Heart left ventricle (tissue), 16 donors: Measurements from ENCODE around the gene ABR. TPM values are rescaled to one million over a fixed set of nuclear protein-coding genes. Genes with fewer than 3 reads are reported as not detected.

ENCODE experiments used
- ATAC-seq, 4 donors: fragments of 200-7000 bp; cut with Tn5 transposase; one replicate each; pipeline ENCODE4 v1.9.1; 2020 to 2022; ENCODE audit warnings: moderate library complexity in 4 of 4, mild to moderate bottlenecking in 3 of 4, moderate number of reproducible peaks in 1 of 4
- DNase-seq, 5 donors: peaks; one replicate each; pipeline ENCODE4 v3.0.0-alpha.2; 2020
- H3K27ac ChIP-seq, 12 donors: fragments of 200-600 bp; sonication (generic) in 4 of 12; one replicate each; pipeline versions ENCODE4 v1.5.0 to v1.8.0; 2016 to 2022; ENCODE audit warnings: mild to moderate bottlenecking in 2 of 12
- H3K27me3 ChIP-seq, 9 donors: fragments of 200-600 bp; sonication (generic) in 2 of 9; one replicate each; pipeline versions ENCODE4 v1.5.1 to v1.8.0; 2016 to 2022; ENCODE audit warnings: mild to moderate bottlenecking in 3 of 9
- H3K36me3 ChIP-seq, 9 donors: fragments of 200-600 bp; sonication (generic) in 2 of 9; one replicate each; pipeline versions ENCODE4 v1.5.0 to v1.8.0; 2018 to 2022; ENCODE audit warnings: mild to moderate bottlenecking in 2 of 9
- H3K4me1 ChIP-seq, 12 donors: fragments of 200-600 bp; sonication (generic) in 4 of 12; one replicate each; pipeline versions ENCODE4 v1.5.0 to v1.8.0; 2016 to 2022; ENCODE audit warnings: mild to moderate bottlenecking in 3 of 12
- H3K4me3 ChIP-seq, 12 donors: fragments of 200-600 bp; sonication (generic) in 4 of 12; one replicate each; pipeline versions ENCODE4 v1.5.0 to v1.8.0; 2017 to 2022; ENCODE audit warnings: mild to moderate bottlenecking in 9 of 12, moderate library complexity in 4 of 12
- H3K9me3 ChIP-seq, 12 donors: fragments of 200-600 bp; sonication (generic) in 4 of 12; one replicate each; pipeline versions ENCODE4 v1.5.0 to v1.8.0; 2016 to 2022; ENCODE audit warnings: mild to moderate bottlenecking in 1 of 12
- POLR2A ChIP-seq, 2 donors: fragments of 450-650 bp; IDR thresholded peaks; one replicate each; pipeline ENCODE4 v1.6.1; 2017; ENCODE audit warnings: antibody characterized with exemption in 2 of 2, mild to moderate bottlenecking in 2 of 2, moderate library complexity in 2 of 2
- WGBS, 4 donors: extraction: QIAGEN DNeasy Blood & Tissue Kit in 2 of 4; methylation state at CpG; one replicate each; pipeline versions ENCODE4 v1.1.5 to v1.1.7; 2013 to 2018; 5-methylcytosine and 5-hydroxymethylcytosine counted together
- intact Hi-C, 10 donors: fragments of 100-400 bp; cut with DNase I; formaldehyde crosslinking; loops; one replicate each; pipeline versions ENCODE4 v1.11.1 to v1.14.2; 2022
- polyA plus RNA-seq, 2 donors: library from polyadenylated mRNA; stranded (reverse); fragments of 200-250 nt; gene quantifications; one replicate each; pipeline ENCODE4 v1.2.3, GENCODE V29; 2013
- total RNA-seq, 9 donors: library from RNA; depleted of rRNA in 2 of 9; stranded (reverse); fragments of >200 nt in 2 of 9; fragmentation: NEBNext Ultra II Directional in 3 of 9; extraction: Animal tissue kit (Norgen Biotek cat#: 25700) in 3 of 9; gene quantifications; one replicate each; pipeline versions ENCODE4 v1.1.0 to v1.2.4, GENCODE V29; 2016 to 2023
- TF ChIP-seq, protein P1 (sequence below), 12 donors: fragments of 200-600 bp; sonication (generic) in 4 of 12; IDR thresholded peaks; one replicate each; pipeline versions ENCODE4 v1.5.0 to v1.8.0; 2018 to 2022; ENCODE audit warnings: antibody characterized with exemption in 12 of 12, mild to moderate bottlenecking in 5 of 12
- donor health status: ischemic (EF 13 %, LVEDD 7.1; RV severe dilation, severe dysfunction).
- donor health status: healthy with polysubstance abuse.
- donor health status: DM: no; HTN: yes; CAD: no.
- donor health status: DM: no; HTN: no; CAD: no.
- donor health status: ischemic (EF 25% LVEDD 6.9; RV normal size, moderate dysfunction).
- donor health status: ischemic (EF 25% LVEDD 5.7; RV mildly dilated, moderate dysfunction).
- donor health status: healthy.
- donor health status: DM: yes; HTN: yes; CAD: no.
- donor health status: ischemic (EF 35%, LVEDD 5.7; RV mildly dilated, moderate dysfunction).
- donor health status: nonischemic (EF 11% LVEDD 7.7; RV severe dilation, severe dysfunction).
- donor health status: DM: yes; HTN: yes; CAD: no.
- donor health status: PGD.
- donor health status: ischemic (EF 29% LVEDD 5.4; RV normal size, mild dysfunction).
- donor health status: nonischemic (EF 23%, LVEDD 6.1; RV moderate dilation, normal function).

ABR gene
- total and polyA plus RNA-seq, 11 donors = 64.5 to 171 (median 149) TPM

DNA sequence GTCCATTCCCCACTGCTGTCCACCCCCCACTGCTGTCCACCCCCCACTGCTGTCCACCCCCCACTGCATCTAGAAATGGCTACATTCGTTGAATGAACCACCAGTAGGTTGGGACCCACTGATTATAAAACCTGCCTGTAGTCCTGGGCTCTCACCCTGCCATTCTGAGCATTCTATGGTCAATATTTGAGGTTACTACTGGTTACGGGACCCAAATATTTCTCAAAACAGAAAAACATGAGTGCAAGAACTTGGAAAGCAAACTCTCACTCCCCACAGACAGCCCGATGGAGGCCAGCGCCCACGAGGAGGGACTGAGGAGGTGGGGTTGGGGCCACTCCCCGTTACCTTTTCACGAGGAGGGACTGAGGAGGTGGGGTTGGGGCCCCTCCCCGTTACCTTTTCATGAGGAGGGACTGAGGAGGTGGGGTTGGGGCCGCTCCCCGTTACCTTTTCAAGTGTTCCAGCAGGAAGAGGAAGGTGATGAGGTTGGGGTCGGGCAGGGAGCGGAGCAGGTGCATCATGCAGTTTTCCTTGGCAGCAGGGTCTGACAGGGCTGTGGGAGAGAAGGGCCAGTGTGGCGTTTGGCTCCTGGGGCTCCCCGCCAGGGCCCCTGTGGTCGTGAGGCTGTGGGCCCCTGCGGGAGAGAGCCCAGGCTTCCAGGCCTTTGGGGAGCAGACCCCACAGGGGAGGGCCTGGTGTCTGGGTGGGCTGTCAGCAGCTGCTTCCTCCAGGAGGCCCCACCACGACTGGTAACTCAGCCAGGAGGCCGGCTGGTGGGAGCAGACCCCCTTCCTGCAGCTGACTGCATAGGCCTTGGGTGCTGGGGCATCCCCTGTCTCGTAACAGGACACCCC, 170.3 kb downstream of the ABR start:
- no peaks in the 10 kb centered on the region for H3K9me3 ChIP-seq
- H3K4me1 ChIP-seq = peaks cover 10 to 76% (median 45%) of the 10 kb centered on the region in 12 donors
- H3K4me3 ChIP-seq = no peak overlapping the region
- intact Hi-C loops = loop anchor here in 4 of 10 donors (5.0 kb wide), 3 partner anchors 33 to 48 kb away; no protein-coding TSS in a partner anchor
- WGBS, 4 donors = 79 to 83% (median 81%) methylated on average over 14 to 19 of the region's 19 CpGs
- no peak for ATAC-seq
- DNase-seq = peak in 1 of 5 donors; percentile 23
- H3K27me3 ChIP-seq = no peaks in the 10 kb centered on the region
- H3K36me3 ChIP-seq = peaks cover 0 to 89% (median 69%) of the 10 kb centered on the region in 9 donors
- no peak for TF ChIP-seq POLR2A (IDR thresholded peaks at IDR 0.05)
- TF ChIP-seq, protein P1, sequence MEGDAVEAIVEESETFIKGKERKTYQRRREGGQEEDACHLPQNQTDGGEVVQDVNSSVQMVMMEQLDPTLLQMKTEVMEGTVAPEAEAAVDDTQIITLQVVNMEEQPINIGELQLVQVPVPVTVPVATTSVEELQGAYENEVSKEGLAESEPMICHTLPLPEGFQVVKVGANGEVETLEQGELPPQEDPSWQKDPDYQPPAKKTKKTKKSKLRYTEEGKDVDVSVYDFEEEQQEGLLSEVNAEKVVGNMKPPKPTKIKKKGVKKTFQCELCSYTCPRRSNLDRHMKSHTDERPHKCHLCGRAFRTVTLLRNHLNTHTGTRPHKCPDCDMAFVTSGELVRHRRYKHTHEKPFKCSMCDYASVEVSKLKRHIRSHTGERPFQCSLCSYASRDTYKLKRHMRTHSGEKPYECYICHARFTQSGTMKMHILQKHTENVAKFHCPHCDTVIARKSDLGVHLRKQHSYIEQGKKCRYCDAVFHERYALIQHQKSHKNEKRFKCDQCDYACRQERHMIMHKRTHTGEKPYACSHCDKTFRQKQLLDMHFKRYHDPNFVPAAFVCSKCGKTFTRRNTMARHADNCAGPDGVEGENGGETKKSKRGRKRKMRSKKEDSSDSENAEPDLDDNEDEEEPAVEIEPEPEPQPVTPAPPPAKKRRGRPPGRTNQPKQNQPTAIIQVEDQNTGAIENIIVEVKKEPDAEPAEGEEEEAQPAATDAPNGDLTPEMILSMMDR (IDR thresholded peaks at IDR 0.05) = no peak
- peak overlapping the region in 8 of 12 donors; percentile 1 to 77 (median 66) for H3K27ac ChIP-seq

DNA sequence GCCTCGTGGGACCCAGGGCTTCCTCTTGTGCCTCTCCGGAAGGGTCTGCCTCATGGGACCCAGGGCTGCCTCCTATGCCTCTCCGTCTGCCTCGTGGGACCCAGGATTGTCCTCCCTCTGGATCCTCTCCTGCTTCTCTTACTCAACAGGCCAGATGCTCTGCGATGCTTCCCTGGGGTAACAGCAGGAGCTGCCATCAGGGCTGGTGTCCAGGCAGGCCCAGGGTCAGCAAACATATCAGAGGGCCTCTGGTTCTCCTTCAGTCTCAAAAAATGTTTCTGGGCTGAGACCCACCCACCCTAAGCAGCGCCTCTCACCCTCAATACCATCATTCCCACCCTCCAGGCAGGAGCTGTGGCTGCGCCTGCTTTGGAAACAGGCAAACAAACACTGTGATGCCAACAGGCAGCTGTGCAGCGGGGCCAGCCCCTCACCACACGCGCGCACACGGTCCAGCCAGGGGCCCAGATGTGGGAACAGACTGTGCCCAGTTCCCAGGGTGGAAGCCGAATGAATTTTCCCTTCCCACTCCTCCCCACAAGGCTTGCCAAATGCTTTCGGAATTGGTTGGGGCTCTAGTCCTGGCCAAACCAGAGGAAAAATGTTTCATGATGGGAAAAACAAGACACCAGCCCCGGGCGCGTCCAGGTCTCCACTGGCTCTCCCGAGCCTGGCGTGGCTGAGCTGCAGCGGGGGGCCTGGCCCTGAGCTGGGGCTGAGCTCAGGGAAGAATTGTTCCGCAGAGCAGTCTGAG, 171.6 kb downstream of the ABR start:
- DNase-seq (peak in 4 of 5 donors; percentile 57 to 80 (median 67)), ATAC-seq (peak; percentile 40 to 51 (median 46))
- Histone ChIP-seq H3K9me3 (no peaks in the 10 kb centered on the region), H3K27me3 (no peaks in the 10 kb centered on the region), H3K36me3 (peaks cover 0 to 93% (median 80%) of the 10 kb centered on the region in 9 donors), H3K4me1 (peaks cover 14 to 89% (median 57%) of the 10 kb centered on the region in 12 donors), H3K27ac (peak overlapping the region; percentile 48 to 95 (median 70)), H3K4me3 (no peak overlapping the region)
- 68 to 79% (median 69%) methylated on average over 21 of the region's 21 CpGs for WGBS, 4 donors
- intact Hi-C loops = loop anchor here in 4 of 10 donors (5.0 kb wide), 3 partner anchors 34 to 49 kb away; no protein-coding TSS in a partner anchor
- TF ChIP-seq, protein P1 (IDR thresholded peaks at IDR 0.05) = no peak
- TF ChIP-seq POLR2A (IDR thresholded peaks at IDR 0.05) = no peak

DNA sequence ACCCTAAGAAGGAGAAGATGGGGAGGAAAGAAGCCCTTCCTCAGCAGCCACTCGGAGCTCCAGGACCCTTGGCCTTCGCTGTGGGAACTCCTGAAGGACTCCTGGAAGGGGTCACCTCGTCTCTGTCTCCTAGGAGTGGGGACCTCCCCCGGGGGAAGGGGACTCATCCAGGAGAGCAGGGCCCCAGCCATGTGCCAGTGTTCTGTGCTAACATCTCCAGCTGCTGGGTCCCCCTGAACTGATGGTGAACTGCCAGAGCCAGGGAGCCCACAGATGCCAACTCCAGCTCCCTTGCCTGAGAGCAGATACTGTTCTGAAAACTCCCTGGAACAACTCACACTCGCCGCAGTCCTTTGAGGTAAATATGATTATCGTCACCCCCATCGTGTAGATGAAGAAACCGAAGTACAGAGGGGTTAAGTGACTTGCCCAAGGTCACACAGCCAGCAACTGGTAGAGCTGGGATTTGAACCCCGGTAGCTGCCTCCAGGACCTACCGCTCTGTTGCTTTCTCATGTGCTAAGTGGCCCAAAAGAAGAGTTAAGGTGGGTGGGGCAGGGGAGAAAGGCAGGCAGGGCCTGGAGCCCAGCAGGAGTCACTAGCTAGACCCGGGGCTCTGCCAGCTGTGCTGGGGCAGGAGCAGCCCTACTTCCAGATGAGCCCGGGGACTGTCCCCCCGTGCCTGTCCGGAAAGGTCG, 172.3 kb downstream of the ABR start:
- peaks cover 14 to 94% (median 64%) of the 10 kb centered on the region in 12 donors for H3K4me1 ChIP-seq
- no peak for TF ChIP-seq POLR2A (IDR thresholded peaks at IDR 0.05)
- TF ChIP-seq, protein P1 (IDR thresholded peaks at IDR 0.05) = no peak
- no peak for DNase-seq
- ATAC-seq = peak in 1 of 4 donors; percentile 3
- 75 to 83% (median 79%) methylated on average over 16 of the region's 16 CpGs for WGBS, 4 donors
- no peaks in the 10 kb centered on the region for H3K9me3 ChIP-seq
- peak overlapping the region; percentile 48 to 95 (median 69) for H3K27ac ChIP-seq
- no peaks in the 10 kb centered on the region for H3K27me3 ChIP-seq
- H3K4me3 ChIP-seq = no peak overlapping the region
- peaks cover 0 to 93% (median 82%) of the 10 kb centered on the region in 9 donors for H3K36me3 ChIP-seq
- intact Hi-C loops = loop anchor here in 4 of 10 donors (5.0 kb wide), 3 partner anchors 35 to 50 kb away; no protein-coding TSS in a partner anchor
